Glomerular endothelial cell (primary cell): ENCODE measurements around the gene GTPBP6. TPM values are rescaled to one million over a fixed set of nuclear protein-coding genes. Genes with fewer than 3 reads are reported as not detected.
"Not testable (repeated sequence)": the region's sequence is repeated elsewhere in the genome, so short reads cannot be mapped to it uniquely, and the experiment has no call there.

ENCODE experiments used
- DNase-seq: peaks from one replicate; pipeline ENCODE4 v3.0.0-alpha.2; 2011; ENCODE audit warnings: low read depth, low spot score; ENCODE audit errors: extremely low read depth
- total RNA-seq: library from RNA; depleted of rRNA; stranded (reverse); fragments of >200 nt; gene quantifications from 2 replicates; pipeline ENCODE4 v1.2.3, GENCODE V29; 2015

Gene GTPBP6
- total RNA-seq, 1 donor from 2014 or later, result 48.5 TPM

GRCh38 chrX:320126-320783 is 1.7 kb upstream of the GTPBP6 start:
- DNase-seq, result no peak

DNA sequence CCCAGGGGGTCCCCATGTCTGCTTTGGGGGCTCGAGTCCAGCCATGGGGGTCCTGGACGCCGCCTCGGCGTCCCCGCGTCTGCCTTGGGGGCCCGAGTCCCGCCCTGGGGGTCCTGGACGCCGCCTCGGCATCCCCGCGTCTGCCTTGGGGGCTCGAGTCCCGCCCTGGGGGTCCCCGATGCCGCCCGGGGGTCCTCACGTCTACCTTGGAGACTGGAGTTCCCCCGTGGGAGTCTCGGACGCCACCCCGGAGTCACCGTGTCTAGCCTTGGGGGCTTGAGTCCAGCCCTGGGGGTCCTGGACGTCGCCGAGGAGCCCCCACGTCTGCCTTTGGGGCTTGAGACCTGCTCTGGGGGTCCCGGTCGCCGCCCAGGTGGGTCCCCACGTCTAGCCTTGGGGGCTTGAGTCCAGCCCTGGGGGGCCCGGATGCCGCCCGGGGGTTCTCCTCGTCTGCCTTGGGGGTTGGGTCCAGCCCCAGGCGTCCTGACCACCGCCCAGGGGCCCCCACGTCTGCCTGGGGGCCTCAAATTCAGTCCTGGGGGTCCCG is 1.1 kb upstream of the GTPBP6 start:
- DNase-seq, result no peak

GRCh38 chrX:318068-318738 is 393 bp downstream of the GTPBP6 start:
- peak; percentile 93 for DNase-seq

GRCh38 chrX:317424-318067 is 1.1 kb downstream of the GTPBP6 start:
- peak; percentile 20 for DNase-seq

DNA sequence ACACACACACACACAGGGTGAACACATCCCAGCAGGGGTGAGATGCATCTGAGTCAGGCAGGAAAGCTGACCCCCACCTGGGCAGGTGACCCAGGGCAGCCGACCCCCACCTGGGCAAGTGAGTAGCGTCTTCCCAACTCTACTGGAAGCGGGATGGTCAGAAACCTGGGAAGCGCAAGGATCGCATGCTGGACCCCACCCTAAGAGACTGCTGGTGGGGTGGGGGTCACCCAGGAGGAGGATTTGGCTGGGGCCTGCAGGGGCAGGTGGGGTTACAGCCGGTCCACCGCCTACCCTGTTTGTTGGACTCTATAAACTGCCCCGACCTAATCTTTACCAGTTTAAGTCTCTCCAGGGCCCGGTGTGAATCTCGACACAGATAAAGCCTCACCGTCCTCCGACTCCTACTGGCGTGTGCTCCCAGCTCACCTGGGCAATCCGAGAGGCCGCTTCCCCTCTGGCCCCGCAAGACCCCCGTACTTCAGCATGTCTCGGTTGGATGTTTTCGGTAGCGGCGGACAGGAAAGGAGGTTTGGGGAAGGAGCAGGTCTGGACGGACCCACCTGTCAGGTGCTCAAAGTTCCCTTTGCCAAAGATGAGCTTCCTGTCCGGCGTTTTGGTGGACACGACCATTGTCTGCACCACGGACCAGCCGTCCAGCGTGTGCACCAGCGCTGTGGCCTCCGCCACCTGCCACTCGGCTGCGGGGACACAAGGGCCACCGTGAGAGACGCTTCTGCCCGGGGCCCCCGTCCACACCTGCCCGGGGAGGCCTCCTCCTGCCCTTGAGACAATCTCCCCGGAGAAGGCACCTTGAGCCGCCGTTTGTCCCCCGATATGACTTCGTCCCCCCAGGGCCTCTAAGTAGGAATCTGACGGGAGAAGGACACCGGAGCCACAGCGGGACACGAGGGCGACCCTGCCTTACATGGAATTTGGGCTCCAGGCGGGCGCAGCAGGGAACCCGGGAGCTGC is 2.0 kb downstream of the GTPBP6 start:
- DNase-seq, result no peak

DNA sequence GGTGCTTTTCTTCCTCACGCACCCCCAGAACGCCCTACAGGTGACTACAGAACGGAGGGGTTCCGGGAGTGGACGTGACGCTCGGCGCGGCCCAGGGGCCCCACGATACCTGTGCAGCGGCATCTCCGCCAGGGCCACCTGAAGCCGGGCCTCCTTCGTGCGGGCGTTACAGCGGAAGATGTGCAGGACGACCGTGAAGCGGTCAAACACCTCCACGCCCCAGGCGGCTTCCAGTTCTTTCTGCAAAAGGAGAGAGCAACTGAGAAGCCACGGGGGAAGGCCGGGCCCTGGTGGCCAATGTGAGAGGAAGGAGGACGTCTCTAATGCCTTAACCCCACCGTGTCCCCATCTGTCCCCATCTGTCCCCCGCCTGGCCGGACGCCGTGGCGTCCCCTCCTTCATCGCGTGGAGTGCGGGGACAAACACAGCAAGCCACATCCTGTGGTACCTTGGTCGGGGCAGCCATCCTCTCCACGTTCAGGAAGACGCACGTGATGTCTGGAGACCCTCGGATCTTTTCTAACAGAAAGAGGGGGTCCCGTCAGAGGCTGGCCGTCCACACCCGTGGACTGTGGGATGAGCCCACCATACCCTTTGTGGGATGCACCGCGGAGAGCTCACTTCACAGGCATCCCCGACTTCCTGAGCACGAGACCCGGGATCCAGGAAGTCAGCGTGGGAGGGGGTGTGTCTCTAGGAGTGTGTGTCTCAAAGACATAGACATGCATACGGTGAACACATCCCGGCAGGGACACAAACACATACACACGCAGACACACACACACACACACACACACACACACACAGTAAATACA is 3.6 kb downstream of the GTPBP6 start:
- DNase-seq, result no peak

DNA sequence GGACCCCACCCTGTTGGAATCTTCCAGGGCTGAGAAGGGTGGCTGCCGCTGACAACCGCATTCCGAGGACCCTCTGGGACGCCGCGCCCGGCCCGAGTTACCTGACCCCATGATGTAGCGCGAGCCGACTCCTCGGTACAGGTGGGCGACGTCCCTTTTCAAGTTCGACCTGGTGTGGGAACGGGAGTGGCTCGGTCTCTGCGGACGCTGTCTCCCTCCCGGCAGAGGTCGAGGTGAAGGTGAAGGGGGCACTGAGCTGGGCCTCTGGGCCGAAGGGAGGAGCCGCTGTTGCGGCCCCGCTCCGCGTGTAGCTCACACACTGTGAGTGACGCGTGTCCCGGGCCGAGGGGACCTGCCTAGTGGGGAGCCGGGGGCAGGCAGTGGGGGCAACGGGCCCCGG is 4.5 kb downstream of the GTPBP6 start:
- DNase-seq, result no peak

DNA sequence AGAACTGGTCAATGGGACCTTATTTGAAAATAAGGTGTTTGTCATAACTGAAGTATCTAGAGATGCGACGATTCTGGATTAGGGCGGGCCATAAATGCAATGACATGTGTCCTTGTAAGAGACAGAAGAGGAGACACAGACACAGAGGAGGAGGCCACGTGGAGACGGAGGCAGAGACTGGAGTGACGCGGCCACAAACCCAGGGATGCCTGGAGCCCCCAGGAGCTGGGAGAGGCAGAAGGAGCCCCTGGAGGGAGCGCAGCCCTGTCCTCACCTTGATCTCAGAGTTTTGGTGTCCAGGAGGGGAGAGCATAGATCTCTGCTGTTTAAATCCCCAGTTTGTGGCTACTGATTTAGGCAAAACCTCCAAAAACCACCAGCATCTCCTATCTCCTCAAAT is 5.0 kb downstream of the GTPBP6 start:
- no peak for DNase-seq

DNA sequence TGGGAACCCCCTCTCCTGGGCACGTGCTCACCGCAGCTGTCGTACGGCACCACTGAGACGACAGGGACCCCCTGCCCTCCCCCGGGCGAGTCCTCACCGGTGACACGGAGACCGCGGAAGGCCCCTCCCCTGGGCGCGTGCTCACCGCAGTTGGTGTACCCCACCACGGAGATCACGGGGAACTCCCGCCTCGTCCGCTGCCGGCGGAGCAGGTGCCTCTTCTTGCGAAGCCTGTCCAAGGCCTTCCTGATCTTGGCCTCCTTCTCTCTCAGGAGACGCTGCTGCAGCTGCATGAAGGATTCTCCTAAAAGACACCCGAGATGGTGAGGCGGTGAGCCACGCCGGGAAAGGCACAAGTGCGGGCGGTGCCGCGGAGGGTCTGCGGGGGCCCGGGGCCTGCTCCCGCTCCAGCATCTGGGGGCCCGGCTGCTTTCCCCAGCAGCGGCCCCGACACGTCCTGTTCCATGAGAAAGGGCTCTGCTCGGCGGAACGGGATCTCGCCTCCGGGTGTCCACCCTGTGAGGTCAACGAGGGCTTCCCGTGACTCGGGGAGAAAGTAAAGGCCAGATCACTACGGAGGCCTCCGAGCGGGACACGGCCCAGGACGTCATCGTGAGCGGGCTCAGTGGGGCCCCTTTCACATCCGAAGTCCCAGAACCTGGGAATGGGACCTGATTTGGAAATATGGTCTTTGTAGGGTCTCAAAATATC is 5.8 kb downstream of the GTPBP6 start:
- no peak for DNase-seq

GRCh38 chrX:311156-312129 is 7.2 kb downstream of the GTPBP6 start:
- DNase-seq, result no peak

- no peak for DNase-seq
Observed at GRCh38 chrX:310621-311155, 7.9 kb downstream of the GTPBP6 start.

DNA sequence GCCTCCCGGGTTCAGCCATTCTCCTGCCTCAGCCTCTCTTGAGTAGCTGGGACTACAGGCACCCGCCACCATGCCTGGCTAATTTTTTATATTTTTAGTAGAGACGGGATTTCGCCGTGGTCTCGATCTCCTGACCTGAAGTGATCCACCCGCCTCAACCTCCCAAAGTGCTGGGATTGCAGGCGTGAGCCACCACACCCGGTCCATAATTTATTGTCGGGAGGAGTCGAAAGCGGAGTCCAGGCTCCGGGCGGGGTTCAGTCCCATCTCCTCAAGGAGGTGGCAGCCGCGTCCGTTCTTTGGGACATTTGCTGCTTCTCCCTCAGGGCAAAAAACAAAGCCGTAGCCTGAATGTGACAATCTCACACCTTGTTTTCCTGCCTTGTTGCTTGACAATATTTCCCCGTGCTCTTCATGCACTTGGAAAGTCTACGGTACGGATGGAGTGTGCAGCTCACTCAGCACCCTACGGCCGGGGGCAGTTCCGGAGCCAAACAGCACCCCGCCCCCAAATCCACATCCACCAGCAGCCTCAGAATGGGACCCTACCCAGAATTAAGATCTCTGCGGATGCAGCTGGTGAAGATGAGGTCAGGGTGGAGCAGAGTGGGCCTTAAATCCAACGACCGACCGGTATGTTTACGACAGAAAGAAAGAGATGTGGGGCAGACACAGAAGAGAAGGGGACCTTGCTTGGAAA is 9.6 kb downstream of the GTPBP6 start:
- DNase-seq, result no peak

GRCh38 chrX:307261-308111 is 11.1 kb downstream of the GTPBP6 start:
- DNase-seq, result no peak

- not testable (repeated sequence) for DNase-seq
Observed at GRCh38 chrX:306614-307251, 11.9 kb downstream of the GTPBP6 start.

DNA sequence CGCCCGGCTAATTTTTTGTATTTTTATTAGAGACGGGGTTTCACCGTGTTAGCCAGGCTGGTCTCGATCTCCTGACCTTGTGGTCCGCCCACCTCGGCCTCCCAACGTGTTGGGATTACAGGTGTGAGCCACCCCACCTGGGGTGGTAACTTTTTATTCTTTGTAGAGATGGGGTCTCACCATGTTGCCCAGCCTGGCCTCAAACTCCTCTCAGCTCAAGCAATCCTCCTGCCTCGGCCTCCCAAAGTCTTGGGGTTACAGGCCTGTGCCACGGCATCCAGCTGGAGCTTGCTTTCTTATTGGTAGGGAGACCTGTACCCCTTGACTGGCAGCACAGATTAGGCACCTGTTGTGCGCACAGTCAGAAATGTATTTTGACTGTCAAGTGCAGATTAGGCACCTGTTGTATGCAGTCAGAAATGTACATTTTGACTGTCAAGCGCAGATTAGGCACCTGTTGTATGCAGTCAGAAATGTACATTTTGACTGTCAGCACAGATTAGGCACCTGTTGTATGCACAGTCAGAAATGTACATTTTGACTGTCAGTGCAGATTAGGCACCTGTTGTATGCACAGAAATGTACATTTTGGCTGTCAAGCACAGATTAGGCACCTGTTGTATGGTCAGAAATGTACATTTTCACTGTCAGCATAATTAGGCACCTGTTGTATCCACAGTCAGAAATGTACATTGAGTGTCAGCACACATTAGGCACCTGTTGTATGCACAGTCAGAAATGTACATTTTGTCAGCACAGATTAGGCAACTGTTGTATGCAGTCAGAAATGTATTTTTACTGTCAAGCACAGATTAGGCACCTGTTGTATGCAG is 12.6 kb downstream of the GTPBP6 start:
- not testable (repeated sequence) for DNase-seq
